Activated CD8-positive, alpha-beta memory T cell treated with anti-CD3 and anti-CD28 coated beads, Interleukin-2, amount 50 U/mL, for 24 hours (primary cell): Measurements from ENCODE around the gene CRB3.
"Not testable (repeated sequence)": the region's sequence is repeated elsewhere in the genome, so short reads cannot be mapped to it uniquely, and the experiment has no call there.

Source experiments
- DNase-seq: peaks from one replicate; pipeline ENCODE4 v3.0.0-alpha.2; 2020; ENCODE audit errors: extremely low read depth

Gene CRB3, protein sequence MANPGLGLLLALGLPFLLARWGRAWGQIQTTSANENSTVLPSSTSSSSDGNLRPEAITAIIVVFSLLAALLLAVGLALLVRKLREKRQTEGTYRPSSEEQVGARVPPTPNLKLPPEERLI

GRCh38 chr19:6464070-6464873, at the start of gene CRB3:
TSS of gene CRB3 (plus strand) at chr19:6464271. CDS start at chr19:6464702, 431 bp downstream.
- no peak for DNase-seq

DNA sequence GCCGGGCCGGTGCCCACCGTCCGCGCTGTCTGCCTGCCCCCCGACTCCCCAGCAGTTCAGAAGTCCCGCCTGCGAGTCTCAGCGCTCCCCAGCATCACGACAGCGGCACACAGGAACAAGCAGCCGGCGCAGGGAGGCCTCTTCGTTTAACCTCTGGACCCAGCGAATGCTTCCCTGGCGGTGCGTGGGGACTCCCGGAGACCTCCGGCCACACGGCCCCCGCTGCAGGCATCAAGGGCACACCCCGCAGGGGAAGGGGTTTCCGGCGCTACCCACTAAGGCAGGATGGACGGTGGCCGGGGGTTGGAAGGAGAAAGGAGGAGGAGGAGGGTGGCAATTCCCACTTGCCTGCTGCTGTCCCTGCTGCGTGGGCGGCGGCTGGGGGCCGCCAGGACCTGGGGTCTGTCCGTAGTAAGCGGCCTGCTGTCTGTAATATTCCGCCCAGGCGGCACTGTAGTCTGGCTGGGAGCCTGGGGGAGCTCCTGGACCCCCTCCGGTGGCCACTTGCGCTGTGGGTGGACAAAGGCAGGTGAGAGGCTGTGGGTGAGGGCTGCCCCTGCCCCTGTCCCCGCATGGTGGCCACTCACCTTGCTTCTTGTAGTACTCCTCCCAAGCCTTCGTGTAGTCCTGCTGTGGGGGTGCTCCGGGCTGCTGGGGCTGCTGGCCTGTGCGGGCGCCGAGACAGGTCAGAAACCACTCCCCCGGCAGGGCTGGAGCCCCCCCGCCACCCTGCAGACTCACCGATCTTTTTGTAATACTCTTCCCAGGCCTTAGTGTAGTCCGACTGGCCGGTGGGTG, 49.1 kb upstream of the CRB3 start:
- DNase-seq, result no peak

- no peak for DNase-seq
Observed at GRCh38 chr19:6415591-6416190, 48.4 kb upstream of the CRB3 start.

DNA sequence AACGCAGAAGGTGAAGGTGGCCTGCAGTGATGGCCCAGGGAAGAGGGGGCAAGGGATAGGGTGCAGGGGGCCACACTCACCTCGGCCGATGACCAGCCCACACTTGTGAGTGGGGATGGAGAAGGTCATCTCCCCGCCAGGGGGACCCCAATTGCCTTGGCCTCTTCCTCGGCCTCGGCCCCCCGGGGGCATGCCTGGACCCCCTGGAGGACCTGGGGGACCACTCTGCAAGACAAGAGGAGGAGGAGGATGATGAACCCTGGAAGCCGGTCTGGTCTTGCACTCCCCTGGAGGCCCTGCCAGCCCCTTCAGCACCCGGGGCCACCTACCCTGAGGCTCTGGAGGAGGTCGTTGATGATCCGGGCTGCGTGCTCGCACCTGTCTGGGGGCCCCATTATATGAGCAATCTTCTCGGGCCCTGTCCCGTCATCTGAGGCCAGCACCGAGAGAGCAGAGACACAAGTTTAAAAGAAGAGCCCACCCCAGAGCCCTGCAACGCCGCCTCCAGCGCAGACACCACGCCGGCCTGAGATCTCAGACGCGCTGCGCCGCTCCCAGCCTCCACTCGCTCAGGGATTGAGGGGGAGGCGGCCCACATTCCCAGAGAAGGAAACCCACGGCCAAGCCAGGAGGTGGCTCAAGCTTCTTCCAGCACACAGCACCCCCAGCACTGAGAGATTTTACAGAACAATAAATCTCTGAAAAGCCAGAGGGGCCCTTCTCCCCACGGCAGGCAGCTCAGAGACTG, 47.2 kb upstream of the CRB3 start:
- DNase-seq, result no peak

DNA sequence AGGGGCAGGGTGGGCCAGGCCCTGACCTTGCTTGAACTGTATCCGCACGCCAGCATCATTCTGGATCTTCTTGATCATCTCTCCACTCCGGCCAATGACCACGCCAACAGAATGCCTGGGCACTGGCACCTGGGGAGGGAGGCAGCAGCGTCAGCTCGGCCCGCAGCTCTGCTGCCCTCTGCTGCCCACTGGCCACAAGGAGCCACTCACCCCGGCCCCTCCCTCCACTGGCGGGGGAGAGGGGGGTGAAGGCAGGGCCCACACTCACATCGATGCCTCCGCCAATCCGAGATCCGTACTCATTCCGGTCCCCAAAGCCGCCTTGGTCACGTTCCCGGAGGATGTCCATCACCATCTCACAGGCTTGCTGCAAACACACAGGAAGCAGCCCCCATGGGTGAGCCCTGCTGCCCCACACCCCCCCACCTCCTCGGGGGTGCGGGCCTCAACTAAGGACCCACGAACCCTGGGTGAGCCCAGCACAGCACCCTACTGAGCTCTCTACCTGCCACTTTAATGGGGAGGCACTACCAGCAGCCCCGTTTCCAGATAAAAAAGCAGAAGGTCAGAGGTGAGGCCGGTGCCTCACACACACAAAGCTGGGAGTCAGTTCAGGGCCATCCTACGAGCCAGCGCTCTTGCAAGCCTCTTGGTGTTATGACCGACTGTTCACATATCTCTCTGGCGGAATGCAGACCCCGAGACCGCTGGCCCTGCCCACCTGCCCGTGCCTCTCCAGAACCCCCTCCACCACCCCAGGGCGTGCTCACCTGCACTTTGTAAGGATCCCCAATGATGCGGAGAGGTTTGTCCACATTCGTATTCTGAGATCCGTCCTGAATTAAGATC, 46.1 kb upstream of the CRB3 start:
- DNase-seq, result no peak

DNA sequence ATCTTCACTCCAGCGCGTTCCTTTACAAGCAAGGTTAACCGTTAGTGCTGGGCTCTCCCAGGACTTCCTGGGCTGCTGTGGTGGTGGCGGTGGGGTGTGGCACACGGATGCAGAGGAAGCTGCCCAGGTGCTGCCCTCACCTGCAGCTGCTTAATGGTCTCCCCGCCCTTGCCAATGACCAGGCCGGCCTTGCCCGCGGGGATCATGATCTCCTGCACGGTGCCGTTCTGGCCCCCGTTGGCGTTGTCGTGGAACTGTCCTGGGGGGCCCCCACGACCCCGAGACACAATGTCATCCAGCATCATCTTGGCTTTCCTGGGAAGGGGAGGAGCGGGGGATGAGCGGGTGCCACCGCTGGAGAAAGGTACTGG, 45.5 kb upstream of the CRB3 start:
- no peak for DNase-seq

GRCh38 chr19:6421075-6422014, 42.7 kb upstream of the CRB3 start:
- no peak for DNase-seq

- DNase-seq, result no peak
Observed at GRCh38 chr19:6423499-6424194, 40.4 kb upstream of the CRB3 start.

GRCh38 chr19:6424195-6424938, 39.7 kb upstream of the CRB3 start, which contains the start of gene KHSRP:
TSS of gene KHSRP (minus strand) at chr19:6424811. CDS start at chr19:6424701, 110 bp downstream.
- no peak for DNase-seq

GRCh38 chr19:6424939-6425731, 38.9 kb upstream of the CRB3 start:
- DNase-seq, result peak; percentile 98

DNA sequence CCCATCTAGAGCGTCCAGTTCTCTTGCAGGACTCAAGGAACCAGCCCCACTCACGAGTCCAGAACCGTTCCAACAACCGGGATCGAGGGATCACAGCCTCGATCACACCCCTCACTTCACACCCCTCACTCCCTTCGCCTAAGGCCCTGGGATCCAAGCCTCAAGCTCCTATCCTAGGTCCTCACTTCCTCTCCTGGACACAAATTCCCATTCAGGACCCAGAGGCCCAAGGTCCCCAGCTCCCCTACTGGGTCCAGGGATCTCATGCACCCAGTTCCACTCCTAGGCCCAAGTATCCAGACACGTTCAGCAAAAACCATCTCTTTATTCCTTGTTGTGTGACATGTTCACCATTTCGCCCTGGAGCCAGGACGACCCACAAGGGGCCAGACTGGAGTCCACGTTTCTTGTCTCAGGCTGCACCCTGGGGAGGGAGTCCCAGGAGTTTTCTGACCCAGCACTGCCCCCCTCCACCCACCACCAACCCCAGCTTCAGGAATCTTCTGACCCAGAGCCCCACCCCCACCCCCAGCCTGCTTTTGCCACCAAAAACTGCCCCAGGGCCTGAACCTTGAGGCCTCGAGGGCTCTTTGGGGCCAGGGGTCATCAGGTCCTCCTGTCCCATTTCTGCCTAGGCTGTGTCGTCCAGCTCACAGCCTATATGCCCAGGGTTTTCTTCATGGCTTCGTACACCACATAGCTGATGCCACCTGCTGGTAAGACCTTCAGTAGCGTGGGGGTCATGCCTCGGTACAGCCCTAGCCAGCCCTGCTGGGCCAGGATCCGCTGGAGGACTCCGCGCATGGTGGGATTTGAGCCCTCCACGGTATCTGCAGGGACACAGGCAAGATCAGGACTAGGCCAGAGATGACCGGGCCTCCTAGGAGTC, 38.1 kb upstream of the CRB3 start:
- no peak for DNase-seq

- DNase-seq, result no peak
Observed at GRCh38 chr19:6427131-6427530, 36.9 kb upstream of the CRB3 start.

DNA sequence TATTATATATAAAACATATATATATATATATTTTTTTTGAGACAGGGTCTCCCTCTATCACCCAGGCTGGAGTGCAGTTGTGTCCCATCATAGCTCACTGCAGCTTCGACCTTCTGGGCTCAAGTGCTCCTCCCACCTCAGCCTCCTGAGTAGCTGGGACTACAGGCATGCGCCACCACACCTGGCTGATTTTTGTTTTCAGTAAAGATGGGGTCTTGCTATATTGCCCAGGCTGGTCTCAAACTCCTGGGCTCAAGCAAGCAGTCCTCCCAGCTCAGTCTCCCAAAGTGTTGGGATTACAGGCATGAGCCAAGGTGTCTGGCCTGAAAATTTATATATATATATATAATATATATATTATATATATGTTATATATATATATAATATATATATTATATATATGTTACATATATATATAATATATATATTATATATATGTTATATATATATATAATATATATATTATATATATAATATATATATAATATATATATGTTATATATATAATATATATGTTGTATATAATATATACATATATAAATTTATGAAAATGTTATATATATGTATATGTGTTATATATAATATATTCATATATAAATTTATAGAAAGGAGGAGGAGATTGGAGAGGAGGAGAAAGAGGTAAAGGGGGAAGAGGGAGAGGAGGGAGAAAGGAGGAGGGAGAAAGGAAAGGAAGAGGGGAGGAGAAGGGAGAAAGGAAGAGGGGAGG, 35.2 kb upstream of the CRB3 start:
- not testable (repeated sequence) for DNase-seq

GRCh38 chr19:6429419-6430221, 34.5 kb upstream of the CRB3 start:
- DNase-seq, result no peak

- DNase-seq, result no peak
Observed at GRCh38 chr19:6431891-6432290, 32.2 kb upstream of the CRB3 start.
